ENCODE data around the gene BTN1A1. TPM values are rescaled to one million over a fixed set of nuclear protein-coding genes. Genes with fewer than 3 reads are reported as not detected.
A peak's percentile ranks its signal among the peaks of the same experiment; 100 is the strongest.

The BTN1A1 gene
- total and polyA plus RNA-seq, 9 of the 15 experiments (the other 6 are each of a cell fraction or from before 2014, with no cell fraction given): 0.01 to 0.15 (median 0.06) TPM; not detected in 4

GRCh38 chr6:26556263-26557070 lies 56.4 kb downstream of the BTN1A1 start (continued):
- TF ChIP-seq ATF6 (CRISPR knock-in tag; IDR thresholded peaks at IDR 0.05): no peak
- no peak for TF ChIP-seq SREBF1 (IDR thresholded peaks at IDR 0.05; ENCODE audit: borderline replicate concordance, low read depth, low read length)
- TF ChIP-seq E2F1 (CRISPR knock-in tag; IDR thresholded peaks at IDR 0.05): 0 out of 2 replicates have a peak, but pooled peaks have one; percentile 48
- no peak for TF ChIP-seq SNIP1 (IDR thresholded peaks at IDR 0.05; ENCODE audit: low read depth)
- TF ChIP-seq ZNF431 (CRISPR knock-in tag; IDR thresholded peaks at IDR 0.05): no peak
- TF ChIP-seq NUFIP1 (IDR thresholded peaks at IDR 0.05; ENCODE audit: partially characterized antibody): no peak
- TF ChIP-seq PKNOX1 (IDR thresholded peaks at IDR 0.05): peak; percentile 89
- TF ChIP-seq FOXJ3 (CRISPR knock-in tag; IDR thresholded peaks at IDR 0.05): no peak
- no peak for TF ChIP-seq PTTG1 (tag; IDR thresholded peaks at IDR 0.05; ENCODE audit: low read depth)
- TF ChIP-seq ZNF436 (CRISPR knock-in tag; IDR thresholded peaks at IDR 0.05): 0 out of 2 replicates have a peak, but pooled peaks have one; percentile 53
- TF ChIP-seq CHD4 (IDR thresholded peaks at IDR 0.05; ENCODE audit: insufficient read depth, insufficient replicate concordance, low read depth, low read length, poor library complexity, severe bottlenecking): peak; percentile 6
- TF ChIP-seq RAD51 (IDR thresholded peaks at IDR 0.05; ENCODE audit: borderline replicate concordance, low read depth): no peak
- no peak for TF ChIP-seq SAP30 (IDR thresholded peaks at IDR 0.05; ENCODE audit: borderline replicate concordance, insufficient read depth, low read depth, low read length, poor library complexity, severe bottlenecking)
- no peak; the same call in 1 of the 2 replicates for TF ChIP-seq CREB5 (CRISPR knock-in tag; IDR thresholded peaks at IDR 0.05)
- TF ChIP-seq MBD2 (IDR thresholded peaks at IDR 0.05; ENCODE audit: borderline replicate concordance, low read depth): no peak
- TF ChIP-seq SUPT5H (IDR thresholded peaks at IDR 0.05): no peak
- peak; percentile 82 to 96 for TF ChIP-seq TEAD1 (CRISPR knock-in tag; IDR thresholded peaks at IDR 0.05)
- peak; percentile 75; the same call in 1 of the 2 replicates for TF ChIP-seq RFX5 (IDR thresholded peaks at IDR 0.05; ENCODE audit: low read depth, low read length)
